ENCODE measurements around the gene PORCN. TPM values are rescaled to one million over a fixed set of nuclear protein-coding genes. Genes with fewer than 3 reads are reported as not detected.

The PORCN gene
- total RNA-seq, 2 donors from 2014 or later = 15.0 to 19.1 TPM

DNA sequence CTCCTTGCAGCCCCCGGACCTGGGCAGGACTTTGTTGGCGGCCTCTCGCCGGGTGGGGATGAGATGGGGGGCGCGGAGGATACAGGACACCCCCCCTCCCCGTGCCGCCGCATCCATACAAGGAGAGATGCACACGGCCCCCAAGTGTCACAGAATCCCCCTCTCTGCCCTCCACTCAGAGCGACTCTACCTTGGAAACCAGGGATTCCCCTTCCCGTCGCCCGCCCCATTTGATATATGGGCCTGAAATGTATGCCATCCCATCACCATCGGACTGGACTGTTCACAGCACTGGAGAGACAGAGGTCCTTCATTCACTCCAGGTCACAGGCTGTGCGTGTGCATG is 426 bp downstream of the PORCN start:
- DNase-seq (ENCODE audit: low spot score) (no peak), ATAC-seq (ENCODE audit: insufficient number of reproducible peaks, low FRiP score, low read depth) (no peak)
- TF ChIP-seq, protein P1, sequence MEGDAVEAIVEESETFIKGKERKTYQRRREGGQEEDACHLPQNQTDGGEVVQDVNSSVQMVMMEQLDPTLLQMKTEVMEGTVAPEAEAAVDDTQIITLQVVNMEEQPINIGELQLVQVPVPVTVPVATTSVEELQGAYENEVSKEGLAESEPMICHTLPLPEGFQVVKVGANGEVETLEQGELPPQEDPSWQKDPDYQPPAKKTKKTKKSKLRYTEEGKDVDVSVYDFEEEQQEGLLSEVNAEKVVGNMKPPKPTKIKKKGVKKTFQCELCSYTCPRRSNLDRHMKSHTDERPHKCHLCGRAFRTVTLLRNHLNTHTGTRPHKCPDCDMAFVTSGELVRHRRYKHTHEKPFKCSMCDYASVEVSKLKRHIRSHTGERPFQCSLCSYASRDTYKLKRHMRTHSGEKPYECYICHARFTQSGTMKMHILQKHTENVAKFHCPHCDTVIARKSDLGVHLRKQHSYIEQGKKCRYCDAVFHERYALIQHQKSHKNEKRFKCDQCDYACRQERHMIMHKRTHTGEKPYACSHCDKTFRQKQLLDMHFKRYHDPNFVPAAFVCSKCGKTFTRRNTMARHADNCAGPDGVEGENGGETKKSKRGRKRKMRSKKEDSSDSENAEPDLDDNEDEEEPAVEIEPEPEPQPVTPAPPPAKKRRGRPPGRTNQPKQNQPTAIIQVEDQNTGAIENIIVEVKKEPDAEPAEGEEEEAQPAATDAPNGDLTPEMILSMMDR (IDR thresholded peaks at IDR 0.05) = no peak
- no peaks in the 10 kb centered on the region for H3K36me3 ChIP-seq
- no peaks in the 10 kb centered on the region for H3K9me3 ChIP-seq
- H3K4me1 ChIP-seq (ENCODE audit: control insufficient read depth in 1 of 2, low read depth in 2 of 2) = peaks cover 0 to 8% of the 10 kb centered on the region in 2 donors
- H3K4me3 ChIP-seq = peak overlapping the region; percentile 85
- peak overlapping the region in 1 of 2 donors; percentile 57 for H3K27ac ChIP-seq
- no peaks in the 10 kb centered on the region for H3K27me3 ChIP-seq (replicated peaks; ENCODE audit: insufficient read depth)

DNA sequence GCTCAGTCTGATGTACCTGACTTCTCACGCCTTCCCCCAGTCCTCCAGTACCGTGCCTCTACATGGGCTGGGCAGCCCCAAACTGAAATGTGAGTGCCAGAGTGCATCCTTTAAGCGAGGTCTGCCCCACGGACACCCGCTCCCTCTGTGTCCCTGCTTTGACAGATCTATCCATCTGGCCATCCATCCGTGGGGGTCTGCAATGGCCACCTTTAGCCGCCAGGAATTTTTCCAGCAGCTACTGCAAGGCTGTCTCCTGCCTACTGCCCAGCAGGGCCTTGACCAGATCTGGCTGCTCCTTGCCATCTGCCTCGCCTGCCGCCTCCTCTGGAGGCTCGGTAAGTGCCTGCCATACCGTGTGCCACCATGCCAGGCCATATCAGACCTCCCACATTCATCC is 827 bp downstream of the PORCN start:
- no peaks in the 10 kb centered on the region for H3K36me3 ChIP-seq
- H3K27me3 ChIP-seq (replicated peaks; ENCODE audit: insufficient read depth) = no peaks in the 10 kb centered on the region
- no peaks in the 10 kb centered on the region for H3K9me3 ChIP-seq
- DNase-seq (ENCODE audit: low spot score) = no peak
- no peak for ATAC-seq (ENCODE audit: insufficient number of reproducible peaks, low FRiP score, low read depth)
- TF ChIP-seq, protein P1 (IDR thresholded peaks at IDR 0.05) = no peak
- H3K4me3 ChIP-seq = peak overlapping the region; percentile 85
- H3K27ac ChIP-seq = no peak overlapping the region
- H3K4me1 ChIP-seq (ENCODE audit: control insufficient read depth in 1 of 2, low read depth in 2 of 2) = peaks cover 0 to 8% of the 10 kb centered on the region in 2 donors

GRCh38 chrX:48511560-48511959 is 2.8 kb downstream of the PORCN start:
- TF ChIP-seq, protein P1 (IDR thresholded peaks at IDR 0.05) = no peak
- H3K9me3 ChIP-seq = no peaks in the 10 kb centered on the region
- peaks cover 0 to 8% of the 10 kb centered on the region in 2 donors for H3K4me1 ChIP-seq (ENCODE audit: control insufficient read depth in 1 of 2, low read depth in 2 of 2)
- peaks cover 4% of the 10 kb centered on the region for H3K36me3 ChIP-seq
- no peak overlapping the region for H3K4me3 ChIP-seq
- H3K27me3 ChIP-seq (replicated peaks; ENCODE audit: insufficient read depth) = no peaks in the 10 kb centered on the region
- H3K27ac ChIP-seq = no peak overlapping the region
- DNase-seq (ENCODE audit: low spot score) (no peak), ATAC-seq (ENCODE audit: insufficient number of reproducible peaks, low FRiP score, low read depth) (no peak)

DNA sequence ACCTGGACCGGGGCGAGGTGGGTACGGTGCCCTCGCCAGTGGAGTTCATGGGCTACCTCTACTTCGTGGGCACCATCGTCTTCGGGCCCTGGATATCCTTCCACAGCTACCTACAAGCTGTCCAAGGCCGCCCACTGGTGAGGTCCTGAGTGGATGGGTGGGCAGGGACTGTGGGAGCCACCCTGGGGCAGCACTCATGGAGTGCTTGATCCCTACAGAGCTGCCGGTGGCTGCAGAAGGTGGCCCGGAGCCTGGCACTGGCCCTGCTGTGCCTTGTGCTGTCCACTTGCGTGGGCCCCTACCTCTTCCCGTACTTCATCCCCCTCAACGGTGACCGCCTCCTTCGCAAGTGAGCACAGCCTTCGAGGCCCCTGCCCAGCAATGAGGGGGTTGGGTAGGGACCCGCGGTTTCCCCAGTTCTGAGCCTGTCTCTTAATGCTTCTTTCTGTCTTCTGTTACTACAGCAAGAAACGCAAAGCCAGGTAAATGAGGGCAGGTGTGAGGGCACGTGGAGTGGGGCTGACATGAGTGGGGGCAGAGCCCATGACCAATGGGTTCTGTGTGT is 3.7 kb downstream of the PORCN start:
- DNase-seq (ENCODE audit: low spot score) (no peak), ATAC-seq (ENCODE audit: insufficient number of reproducible peaks, low FRiP score, low read depth) (no peak)
- no peaks in the 10 kb centered on the region for H3K27me3 ChIP-seq (replicated peaks; ENCODE audit: insufficient read depth)
- no peaks in the 10 kb centered on the region for H3K9me3 ChIP-seq
- peaks cover 0 to 8% of the 10 kb centered on the region in 2 donors for H3K4me1 ChIP-seq (ENCODE audit: control insufficient read depth in 1 of 2, low read depth in 2 of 2)
- H3K27ac ChIP-seq = no peak overlapping the region
- peaks cover 4% of the 10 kb centered on the region for H3K36me3 ChIP-seq
- TF ChIP-seq, protein P1 (IDR thresholded peaks at IDR 0.05) = no peak
- no peak overlapping the region for H3K4me3 ChIP-seq

DNA sequence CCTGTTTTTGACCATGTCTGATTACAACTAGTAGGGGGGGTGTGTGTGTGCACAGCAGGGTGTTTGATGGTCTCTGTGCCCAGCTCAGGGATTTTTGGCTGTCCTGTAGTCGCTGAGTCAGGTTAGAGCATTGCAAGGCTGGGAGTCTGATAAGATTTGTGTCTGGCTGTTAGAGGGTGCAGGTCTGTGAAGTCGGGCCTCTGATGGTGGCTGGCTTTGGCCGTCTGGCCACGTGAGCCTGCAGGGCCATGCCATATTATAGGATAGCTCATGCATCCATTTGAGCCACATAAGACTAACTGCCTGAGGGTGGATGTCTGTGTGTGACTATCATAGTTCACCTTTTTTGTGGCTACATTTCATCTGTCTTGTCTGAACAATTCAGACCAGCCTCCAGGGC is 4.9 kb downstream of the PORCN start:
- H3K27me3 ChIP-seq (replicated peaks; ENCODE audit: insufficient read depth) = no peaks in the 10 kb centered on the region
- TF ChIP-seq, protein P1 (IDR thresholded peaks at IDR 0.05) = no peak
- DNase-seq (ENCODE audit: low spot score) (no peak), ATAC-seq (ENCODE audit: insufficient number of reproducible peaks, low FRiP score, low read depth) (no peak)
- peaks cover 4% of the 10 kb centered on the region for H3K36me3 ChIP-seq
- no peak overlapping the region for H3K4me3 ChIP-seq
- peaks cover 0 to 8% of the 10 kb centered on the region in 2 donors for H3K4me1 ChIP-seq (ENCODE audit: control insufficient read depth in 1 of 2, low read depth in 2 of 2)
- no peaks in the 10 kb centered on the region for H3K9me3 ChIP-seq
- no peak overlapping the region for H3K27ac ChIP-seq

Data from thoracic aorta (tissue), 2 donors.